ENCODE data around the gene VIPR2.

VIPR2 gene

GRCh38 chr7:159157714-159158113 is 13.0 kb upstream of the VIPR2 start:
- no peak for DNase-seq (ENCODE audit: low spot score)

- no peak for DNase-seq (ENCODE audit: low spot score)
These were observed 12.0 kb upstream of the VIPR2 start for GRCh38 chr7:159156436-159157245.

- no peak for DNase-seq (ENCODE audit: low spot score)
These were observed 10.7 kb upstream of the VIPR2 start for GRCh38 chr7:159155410-159155809.

GRCh38 chr7:159154243-159154642 is 9.6 kb upstream of the VIPR2 start:
- no peak for DNase-seq (ENCODE audit: low spot score)

- no peak for DNase-seq (ENCODE audit: low spot score)
These were observed 8.8 kb upstream of the VIPR2 start for GRCh38 chr7:159153511-159153910.

- no peak for DNase-seq (ENCODE audit: low spot score)
These were observed 8.1 kb upstream of the VIPR2 start for GRCh38 chr7:159152816-159153215.

GRCh38 chr7:159151231-159151630 is 6.6 kb upstream of the VIPR2 start:
- DNase-seq (ENCODE audit: low spot score): no peak

GRCh38 chr7:159149488-159149887 is 4.8 kb upstream of the VIPR2 start:
- DNase-seq (ENCODE audit: low spot score): no peak

- DNase-seq (ENCODE audit: low spot score): no peak
These were observed 4.0 kb upstream of the VIPR2 start for GRCh38 chr7:159148430-159149395.

GRCh38 chr7:159147687-159148086 is 3.0 kb upstream of the VIPR2 start:
- DNase-seq (ENCODE audit: low spot score): no peak

- DNase-seq (ENCODE audit: low spot score): no peak
These were observed 2.6 kb upstream of the VIPR2 start for GRCh38 chr7:159147246-159147645.

- no peak for DNase-seq (ENCODE audit: low spot score)
These were observed 1.6 kb upstream of the VIPR2 start for GRCh38 chr7:159146084-159146858.

- no peak for DNase-seq (ENCODE audit: low spot score)
These were observed 806 bp upstream of the VIPR2 start for GRCh38 chr7:159145490-159145855.

- no peak for DNase-seq (ENCODE audit: low spot score)
These were observed 598 bp downstream of the VIPR2 start for GRCh38 chr7:159143780-159144757.

GRCh38 chr7:159142730-159143129 is 1.9 kb downstream of the VIPR2 start:
- DNase-seq (ENCODE audit: low spot score): no peak

GRCh38 chr7:159142199-159142598 is 2.5 kb downstream of the VIPR2 start:
- DNase-seq (ENCODE audit: low spot score): no peak

- DNase-seq (ENCODE audit: low spot score): no peak
These were observed 3.0 kb downstream of the VIPR2 start for GRCh38 chr7:159141660-159142059.

- no peak for DNase-seq (ENCODE audit: low spot score)
These were observed 3.5 kb downstream of the VIPR2 start for GRCh38 chr7:159141167-159141566.

GRCh38 chr7:159140170-159140910 is 4.3 kb downstream of the VIPR2 start:
- DNase-seq (ENCODE audit: low spot score): no peak

GRCh38 chr7:159139639-159140038 is 5.0 kb downstream of the VIPR2 start:
- no peak for DNase-seq (ENCODE audit: low spot score)

All from hematopoietic multipotent progenitor cell treated with erythropoietin and hydrocortisone succinate and interleukin-3 and kit ligand, for 15 days (in vitro differentiated cells).